DOHH2 (cell line): ENCODE data around the gene SLC37A3.
"Not testable (repeated sequence)": the region's sequence is repeated elsewhere in the genome, so short reads cannot be mapped to it uniquely, and the experiment has no call there.

ENCODE experiments used
- CTCF ChIP-seq: fragments of 200-600 bp; sonication (generic); IDR thresholded peaks from one replicate; pipeline ENCODE4 v1.5.1; 2014; ENCODE audit warnings: antibody characterized with exemption, mild to moderate bottlenecking, low read depth, low read length; ENCODE audit not compliant: poor library complexity, severe bottlenecking
- EZH2phosphoT487 ChIP-seq: fragments of 200-600 bp; sonication (generic); IDR thresholded peaks from 2 replicates; pipeline ENCODE4 v1.6.1; 2017; ENCODE audit warnings: borderline replicate concordance, mild to moderate bottlenecking, antibody characterized with exemption, low read length, moderate library complexity, mixed read lengths

- TF ChIP-seq CTCF, EZH2phosphoT487: not testable (repeated sequence)
Measured at GRCh38 chr7:140415816-140416215, 17.5 kb upstream of the SLC37A3 start.
